Sigmoid colon (tissue), 4 donors: ENCODE data around the gene RTKN2.

Source experiments
- POLR2AphosphoS5 ChIP-seq, 4 donors: sonication (generic); formaldehyde crosslinking; IDR thresholded peaks; one replicate each; pipeline ENCODE4 v1.6.1; 2017; ENCODE audit warnings: antibody characterized with exemption in 4 of 4
- TF ChIP-seq, protein P1 (sequence below), 4 experiments: fragments of 450-650 bp in 3 of 4; fragments of 200-600 bp in 1 of 4; IDR thresholded peaks; one replicate each; pipeline ENCODE4 v1.5.1; 2016 to 2019; ENCODE audit warnings: antibody characterized with exemption in 4 of 4, mild to moderate bottlenecking in 3 of 4, moderate library complexity in 2 of 4

DNA sequence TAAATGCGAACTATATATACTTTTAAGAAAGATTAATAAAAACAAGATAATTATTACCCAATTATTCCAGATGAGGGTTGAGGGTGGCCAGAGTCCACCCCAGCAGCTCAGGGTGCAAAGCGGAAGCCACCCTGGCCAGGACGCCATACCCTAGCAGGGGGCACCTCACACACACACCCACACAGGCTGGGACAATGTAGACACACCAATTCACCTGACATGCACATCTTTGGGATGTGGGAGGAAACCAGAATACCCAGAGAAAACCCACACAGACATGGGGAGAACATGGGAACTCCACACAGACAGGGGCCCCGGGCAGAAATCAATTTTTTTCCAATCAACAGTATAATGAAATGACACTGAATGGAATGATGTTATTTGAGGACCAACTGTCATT lies 86.0 kb downstream of the RTKN2 start:
- TF ChIP-seq POLR2AphosphoS5 (IDR thresholded peaks at IDR 0.05): no peak
- TF ChIP-seq, protein P1, sequence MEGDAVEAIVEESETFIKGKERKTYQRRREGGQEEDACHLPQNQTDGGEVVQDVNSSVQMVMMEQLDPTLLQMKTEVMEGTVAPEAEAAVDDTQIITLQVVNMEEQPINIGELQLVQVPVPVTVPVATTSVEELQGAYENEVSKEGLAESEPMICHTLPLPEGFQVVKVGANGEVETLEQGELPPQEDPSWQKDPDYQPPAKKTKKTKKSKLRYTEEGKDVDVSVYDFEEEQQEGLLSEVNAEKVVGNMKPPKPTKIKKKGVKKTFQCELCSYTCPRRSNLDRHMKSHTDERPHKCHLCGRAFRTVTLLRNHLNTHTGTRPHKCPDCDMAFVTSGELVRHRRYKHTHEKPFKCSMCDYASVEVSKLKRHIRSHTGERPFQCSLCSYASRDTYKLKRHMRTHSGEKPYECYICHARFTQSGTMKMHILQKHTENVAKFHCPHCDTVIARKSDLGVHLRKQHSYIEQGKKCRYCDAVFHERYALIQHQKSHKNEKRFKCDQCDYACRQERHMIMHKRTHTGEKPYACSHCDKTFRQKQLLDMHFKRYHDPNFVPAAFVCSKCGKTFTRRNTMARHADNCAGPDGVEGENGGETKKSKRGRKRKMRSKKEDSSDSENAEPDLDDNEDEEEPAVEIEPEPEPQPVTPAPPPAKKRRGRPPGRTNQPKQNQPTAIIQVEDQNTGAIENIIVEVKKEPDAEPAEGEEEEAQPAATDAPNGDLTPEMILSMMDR (IDR thresholded peaks at IDR 0.05): no peak
